Tibial nerve (tissue), 4 donors: ENCODE results near the gene KREMEN1. TPM values are rescaled to one million over a fixed set of nuclear protein-coding genes. Genes with fewer than 3 reads are reported as not detected.

Experiments
- DNase-seq, 2 donors: peaks; one replicate each; pipeline ENCODE4 v3.0.0-alpha.2; 2019; ENCODE audit warnings: low spot score in 2 of 2
- H3K27ac ChIP-seq, 4 donors: fragments of 200-600 bp; sonication (generic) in 3 of 4; one replicate each; pipeline ENCODE4 v1.5.1; 2017 to 2019; ENCODE audit warnings: mild to moderate bottlenecking in 1 of 4
- H3K27me3 ChIP-seq, 2 donors: fragments of 200-600 bp; sonication (generic) in 1 of 2; one replicate each; pipeline versions ENCODE4 v1.5.1 to v1.6.0; 2017 to 2019
- H3K36me3 ChIP-seq, 3 donors: fragments of 200-600 bp; sonication (generic); one replicate each; pipeline ENCODE4 v1.5.1; 2018 to 2019
- H3K4me1 ChIP-seq, 4 donors: fragments of 200-600 bp; sonication (generic) in 3 of 4; one replicate each; pipeline ENCODE4 v1.5.1; 2017 to 2019
- H3K4me3 ChIP-seq, 4 donors: fragments of 200-600 bp; sonication (generic) in 3 of 4; one replicate each; pipeline ENCODE4 v1.5.1; 2017 to 2019; ENCODE audit warnings: mild to moderate bottlenecking in 1 of 4, moderate library complexity in 1 of 4
- H3K9me3 ChIP-seq, 4 donors: fragments of 200-600 bp; sonication (generic) in 3 of 4; one replicate each; pipeline ENCODE4 v1.5.1; 2017 to 2019
- EP300 ChIP-seq, 2 donors: sonication (generic); formaldehyde crosslinking; IDR thresholded peaks; one replicate each; pipeline ENCODE4 v1.6.1; 2017; ENCODE audit warnings: antibody characterized with exemption in 2 of 2, mild to moderate bottlenecking in 1 of 2
- POLR2A ChIP-seq, 2 donors: fragments of 450-650 bp; IDR thresholded peaks; one replicate each; pipeline ENCODE4 v1.6.1; 2017; ENCODE audit warnings: antibody characterized with exemption in 2 of 2, mild to moderate bottlenecking in 2 of 2, moderate library complexity in 2 of 2
- WGBS, 2 donors: methylation state at CpG; one replicate each; pipeline ENCODE4 v1.1.5; 2018; 5-methylcytosine and 5-hydroxymethylcytosine counted together
- total RNA-seq, 4 donors: library from RNA; depleted of rRNA; stranded (reverse); fragments of >200 nt; gene quantifications; one replicate each; pipeline ENCODE4 v1.1.0, GENCODE V29; 2016
- TF ChIP-seq, protein P1 (sequence below), 5 experiments: fragments of 200-600 bp in 3 of 5; fragments of 450-650 bp in 2 of 5; sonication (generic) in 3 of 5; IDR thresholded peaks; one replicate each; pipeline ENCODE4 v1.5.1; 2016 to 2019; ENCODE audit warnings: antibody characterized with exemption in 5 of 5, mild to moderate bottlenecking in 3 of 5, moderate library complexity in 2 of 5

The KREMEN1 gene
- total RNA-seq, 4 donors from 2014 or later = 5.4 to 15.1 (median 12.9) TPM

- Histone ChIP-seq H3K9me3 (no peaks in the 10 kb centered on the region), H3K27ac (no peak overlapping the region), H3K27me3 (peaks cover 0 to 12% of the 10 kb centered on the region in 2 donors), H3K4me1 (peaks cover 0 to 28% (median 6%) of the 10 kb centered on the region in 4 donors), H3K36me3 (no peaks in the 10 kb centered on the region), H3K4me3 (no peak overlapping the region)
- 50 to 56% methylated on average over 5 to 7 of the region's 7 CpGs for WGBS, 2 donors
- TF ChIP-seq POLR2A (IDR thresholded peaks at IDR 0.05) (no peak), EP300 (IDR thresholded peaks at IDR 0.05) (no peak)
- TF ChIP-seq, protein P1, sequence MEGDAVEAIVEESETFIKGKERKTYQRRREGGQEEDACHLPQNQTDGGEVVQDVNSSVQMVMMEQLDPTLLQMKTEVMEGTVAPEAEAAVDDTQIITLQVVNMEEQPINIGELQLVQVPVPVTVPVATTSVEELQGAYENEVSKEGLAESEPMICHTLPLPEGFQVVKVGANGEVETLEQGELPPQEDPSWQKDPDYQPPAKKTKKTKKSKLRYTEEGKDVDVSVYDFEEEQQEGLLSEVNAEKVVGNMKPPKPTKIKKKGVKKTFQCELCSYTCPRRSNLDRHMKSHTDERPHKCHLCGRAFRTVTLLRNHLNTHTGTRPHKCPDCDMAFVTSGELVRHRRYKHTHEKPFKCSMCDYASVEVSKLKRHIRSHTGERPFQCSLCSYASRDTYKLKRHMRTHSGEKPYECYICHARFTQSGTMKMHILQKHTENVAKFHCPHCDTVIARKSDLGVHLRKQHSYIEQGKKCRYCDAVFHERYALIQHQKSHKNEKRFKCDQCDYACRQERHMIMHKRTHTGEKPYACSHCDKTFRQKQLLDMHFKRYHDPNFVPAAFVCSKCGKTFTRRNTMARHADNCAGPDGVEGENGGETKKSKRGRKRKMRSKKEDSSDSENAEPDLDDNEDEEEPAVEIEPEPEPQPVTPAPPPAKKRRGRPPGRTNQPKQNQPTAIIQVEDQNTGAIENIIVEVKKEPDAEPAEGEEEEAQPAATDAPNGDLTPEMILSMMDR (IDR thresholded peaks at IDR 0.05) = no peak
- no peak for DNase-seq
Measured at GRCh38 chr22:29201782-29202181, 128.9 kb downstream of the KREMEN1 start.

DNA sequence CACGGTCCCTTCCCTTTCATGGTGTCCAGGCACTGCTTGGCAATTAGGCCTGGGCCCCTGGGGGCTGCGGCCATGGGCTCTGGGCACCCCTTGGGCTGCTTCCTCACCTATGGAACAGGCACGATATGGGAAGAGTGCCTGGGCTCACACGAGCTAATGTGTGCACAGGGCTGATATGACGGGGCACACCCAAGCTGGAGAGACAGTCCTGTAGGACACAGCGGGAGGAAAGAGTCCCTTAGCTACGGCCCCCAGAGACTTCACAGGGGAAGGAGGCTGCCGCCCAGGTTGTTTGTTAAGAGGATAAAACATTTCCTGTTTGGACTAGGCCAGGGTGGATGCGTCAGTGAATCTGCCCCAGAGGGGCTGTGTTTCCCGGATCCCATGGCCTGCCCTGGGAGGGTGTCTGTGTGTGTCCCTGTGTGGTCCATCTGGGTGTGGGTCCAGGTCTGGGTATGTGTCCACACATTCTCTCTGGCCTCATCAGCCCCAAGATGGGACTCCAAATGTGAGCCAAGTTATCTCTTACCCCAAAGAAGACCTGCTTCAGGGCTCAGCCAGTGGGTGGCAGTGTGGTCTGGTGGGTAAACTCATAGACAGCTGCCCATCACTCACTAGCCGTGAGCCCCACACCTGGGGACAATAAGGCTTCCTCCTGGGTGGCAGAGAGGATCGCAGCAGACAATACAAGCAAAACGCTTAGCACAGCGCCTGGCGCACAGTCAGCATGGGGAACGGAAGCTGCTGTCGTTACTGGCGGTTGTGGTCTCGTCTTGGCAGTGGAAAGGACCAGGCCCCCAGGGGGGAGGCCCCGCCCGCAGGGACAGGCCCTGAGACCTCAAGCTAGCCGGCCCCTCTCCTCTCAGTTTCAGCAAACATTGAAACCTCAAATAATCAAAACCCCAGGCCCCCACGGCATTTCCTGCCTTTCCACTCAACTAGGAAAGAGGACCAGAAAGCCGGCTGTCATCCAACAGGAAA, 129.7 kb downstream of the KREMEN1 start:
- Histone ChIP-seq H3K27me3 (peaks cover 0 to 13% of the 10 kb centered on the region in 2 donors), H3K4me3 (no peak overlapping the region), H3K4me1 (peaks cover 0 to 29% (median 6%) of the 10 kb centered on the region in 4 donors), H3K36me3 (no peaks in the 10 kb centered on the region), H3K9me3 (no peaks in the 10 kb centered on the region), H3K27ac (peak overlapping the region in 1 of 4 donors; percentile 4)
- 50 to 51% methylated on average over 23 of the region's 24 CpGs for WGBS, 2 donors
- peak; percentile 21 to 30 for DNase-seq
- TF ChIP-seq, protein P1 (IDR thresholded peaks at IDR 0.05) = peak in 3 of 5 experiments; percentile 10 to 21 (median 11)
- TF ChIP-seq EP300 (IDR thresholded peaks at IDR 0.05) = no peak
- TF ChIP-seq POLR2A (IDR thresholded peaks at IDR 0.05) = no peak

DNA sequence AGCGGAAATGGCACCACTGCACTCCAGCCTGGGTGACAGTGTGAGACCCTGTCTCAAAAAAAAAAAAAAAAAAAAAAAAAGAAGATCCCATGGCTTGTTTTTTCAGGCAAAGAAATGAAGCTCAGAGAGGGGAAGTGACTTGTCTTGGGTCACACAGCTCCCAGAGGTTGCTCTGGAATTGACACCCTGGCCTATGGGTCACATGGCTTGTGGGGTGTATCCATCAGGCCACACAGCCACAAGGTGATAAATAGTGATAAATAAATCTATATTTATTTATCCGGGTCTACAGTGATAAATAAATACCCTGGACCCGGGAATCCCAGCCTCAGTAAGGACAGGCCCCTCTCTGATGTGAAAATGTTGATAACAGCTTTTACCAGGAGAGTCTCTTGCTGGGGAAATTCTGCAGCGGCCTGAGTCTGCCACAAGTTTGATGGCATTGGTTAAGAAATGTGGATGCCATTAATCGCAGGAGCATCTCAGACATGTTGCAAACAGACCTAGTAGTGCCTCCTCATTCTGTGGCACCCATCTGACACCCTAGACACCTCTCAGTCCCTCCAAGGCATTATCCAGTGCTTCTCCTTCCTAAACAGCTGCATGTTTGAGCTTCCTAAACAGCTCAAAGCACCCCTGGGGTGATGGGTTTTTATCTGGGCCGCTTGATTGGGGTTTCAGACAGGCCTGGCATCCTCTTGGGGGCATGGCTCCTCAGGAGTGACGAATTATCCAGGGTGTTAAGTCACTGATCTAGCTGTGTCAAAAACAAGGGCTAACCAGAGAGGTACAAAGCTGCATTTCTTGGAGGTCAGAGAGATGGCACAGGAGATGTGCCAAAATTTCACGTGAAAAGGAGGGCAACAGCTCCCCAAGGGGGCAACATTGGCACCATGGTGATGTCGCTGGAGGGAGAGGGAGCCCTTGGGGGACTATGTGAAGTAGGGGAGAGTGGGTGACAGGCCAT, 130.9 kb downstream of the KREMEN1 start:
- Histone ChIP-seq H3K4me1 (peaks cover 0 to 35% (median 9%) of the 10 kb centered on the region in 4 donors), H3K4me3 (no peak overlapping the region), H3K36me3 (no peaks in the 10 kb centered on the region), H3K9me3 (no peaks in the 10 kb centered on the region), H3K27me3 (peaks cover 0 to 13% of the 10 kb centered on the region in 2 donors), H3K27ac (no peak overlapping the region)
- WGBS, 2 donors = 76 to 78% methylated on average over 7 to 9 of the region's 9 CpGs
- TF ChIP-seq POLR2A (IDR thresholded peaks at IDR 0.05) (no peak), EP300 (IDR thresholded peaks at IDR 0.05) (no peak)
- no peak for DNase-seq

- peaks cover 0 to 13% of the 10 kb centered on the region in 2 donors for H3K27me3 ChIP-seq
- no peak overlapping the region for H3K4me3 ChIP-seq
- 87% methylated on average over 5 of the region's 8 CpGs for WGBS, 2 donors
- no peak for DNase-seq
- no peak overlapping the region for H3K27ac ChIP-seq
- no peaks in the 10 kb centered on the region for H3K36me3 ChIP-seq
- no peaks in the 10 kb centered on the region for H3K9me3 ChIP-seq
- peaks cover 0 to 35% (median 12%) of the 10 kb centered on the region in 4 donors for H3K4me1 ChIP-seq
- TF ChIP-seq, protein P1 (IDR thresholded peaks at IDR 0.05) = no peak
- no peak for TF ChIP-seq POLR2A (IDR thresholded peaks at IDR 0.05)
- no peak for TF ChIP-seq EP300 (IDR thresholded peaks at IDR 0.05)
Measured at GRCh38 chr22:29204455-29205183, 131.8 kb downstream of the KREMEN1 start.

GRCh38 chr22:29205252-29205593, 132.4 kb downstream of the KREMEN1 start:
- DNase-seq = no peak
- peaks cover 0 to 12% of the 10 kb centered on the region in 2 donors for H3K27me3 ChIP-seq
- TF ChIP-seq, protein P1 (IDR thresholded peaks at IDR 0.05) = no peak
- TF ChIP-seq POLR2A (IDR thresholded peaks at IDR 0.05) (no peak), EP300 (IDR thresholded peaks at IDR 0.05) (no peak)
- H3K27ac ChIP-seq = no peak overlapping the region
- H3K4me1 ChIP-seq = peaks cover 0 to 35% (median 12%) of the 10 kb centered on the region in 4 donors
- H3K36me3 ChIP-seq = no peaks in the 10 kb centered on the region
- H3K4me3 ChIP-seq = peak overlapping the region in 2 of 4 donors; percentile 15 to 52
- no peaks in the 10 kb centered on the region for H3K9me3 ChIP-seq
- 72 to 80% methylated on average over 11 of the region's 11 CpGs for WGBS, 2 donors
